HepG2 (cell line): Measurements from ENCODE around the gene CCDC117. TPM values are rescaled to one million over a fixed set of nuclear protein-coding genes. Genes with fewer than 3 reads are reported as not detected.
A peak's percentile ranks its signal among the peaks of the same experiment; 100 is the strongest.

Experiments used
- GFI1 ChIP-seq: sonication (generic); formaldehyde crosslinking; IDR thresholded peaks from 2 replicates; pipeline ENCODE4 v1.5.0; 2020; ENCODE audit warnings: missing genetic modification reagents, mild to moderate bottlenecking, borderline replicate concordance
- SOX5 ChIP-seq: IDR thresholded peaks from 2 replicates; pipeline ENCODE4 v1.6.1; 2016; ENCODE audit warnings: borderline replicate concordance
- TIGD3 ChIP-seq: sonication (generic); formaldehyde crosslinking; IDR thresholded peaks from 2 replicates; pipeline ENCODE4 v1.5.1; 2020; ENCODE audit warnings: mild to moderate bottlenecking, missing genetic modification reagents, borderline replicate concordance
- TSC22D2 ChIP-seq: sonication (generic); formaldehyde crosslinking; IDR thresholded peaks from 2 replicates; pipeline ENCODE4 v1.5.1; 2020; ENCODE audit warnings: missing genetic modification reagents, mild to moderate bottlenecking, borderline replicate concordance
- ZFP41 ChIP-seq: sonication (generic); formaldehyde crosslinking; IDR thresholded peaks from 2 replicates; pipeline ENCODE4 v1.4.0; 2020; ENCODE audit warnings: mild to moderate bottlenecking, missing genetic modification reagents, borderline replicate concordance
- ZNF510 ChIP-seq: sonication (generic); formaldehyde crosslinking; IDR thresholded peaks from 2 replicates; pipeline ENCODE4 v1.4.0; 2020; ENCODE audit warnings: low read depth, mild to moderate bottlenecking, missing genetic modification reagents
- ZNF691 ChIP-seq: sonication (generic); formaldehyde crosslinking; IDR thresholded peaks from 2 replicates; pipeline ENCODE4 v1.4.0; 2020; ENCODE audit warnings: missing genetic modification reagents, low read depth, mild to moderate bottlenecking, borderline replicate concordance
- ZNF816 ChIP-seq: sonication (generic); formaldehyde crosslinking; IDR thresholded peaks from 2 replicates; pipeline ENCODE4 v1.8.0; 2022; ENCODE audit warnings: missing genetic modification reagents, mild to moderate bottlenecking, borderline replicate concordance
- ZNF841 ChIP-seq: sonication (generic); formaldehyde crosslinking; IDR thresholded peaks from 2 replicates; pipeline ENCODE4 v1.8.1; 2023; ENCODE audit warnings: missing genetic modification reagents, borderline replicate concordance
- ZNF878 ChIP-seq: sonication (generic); formaldehyde crosslinking; IDR thresholded peaks from 2 replicates; pipeline ENCODE4 v1.8.1; 2023; ENCODE audit warnings: mild to moderate bottlenecking, missing genetic modification reagents, moderate library complexity
- polyA plus RNA-seq, 8 experiments: library from polyadenylated mRNA; depleted of rRNA in 3 of 8; stranded (reverse) in 7 of 8; unstranded in 1 of 8; fragments of >200 nt; fragmentation: Illumina TruSeq in 4 of 8; extraction: Trizol in 4 of 8; gene quantifications; 2 replicates each; pipeline versions ENCODE4 v1.2.1 to v1.2.3, GENCODE V29; 2011 to 2016; ENCODE audit warnings: low read depth in 4 of 8, missing spikeins in 1 of 8, mixed read lengths in 1 of 8; ENCODE audit not compliant: insufficient read depth in 1 of 8
- total RNA-seq, 5 experiments: library from RNA; depleted of rRNA; stranded (reverse); fragments of >200 nt; fragmentation: Illumina TruSeq; extraction: Trizol; gene quantifications; 2 replicates each; pipeline ENCODE4 v1.2.3, GENCODE V29; 2016; ENCODE audit warnings: low read depth in 1 of 5
- TF ChIP-seq, protein P1 (sequence below): sonication (generic); formaldehyde crosslinking; conservative IDR thresholded peaks from 2 replicates; pipeline ENCODE4 v1.4.0; 2020; ENCODE audit warnings: mild to moderate bottlenecking, missing genetic modification reagents, moderate library complexity
- TF ChIP-seq, protein P2 (sequence below): sonication (generic); formaldehyde crosslinking; IDR thresholded peaks from 2 replicates; pipeline ENCODE4 v1.4.0; 2020; ENCODE audit warnings: mild to moderate bottlenecking, missing genetic modification reagents
- TF ChIP-seq, protein P3 (sequence below): sonication (generic); formaldehyde crosslinking; IDR thresholded peaks from 2 replicates; pipeline ENCODE4 v1.5.0; 2020; ENCODE audit warnings: missing genetic modification reagents
- TF ChIP-seq, protein P4 (sequence below): sonication (generic); formaldehyde crosslinking; IDR thresholded peaks from 2 replicates; pipeline ENCODE4 v1.5.1; 2020; ENCODE audit warnings: missing genetic modification reagents, mild to moderate bottlenecking, borderline replicate concordance

The CCDC117 gene
- total and polyA plus RNA-seq, 2 of the 13 experiments (the other 11 are each of a cell fraction or from before 2014, with no cell fraction given), result 12.6 to 34.2 TPM

GRCh38 chr22:28741785-28742561 lies 30.5 kb upstream of the CCDC117 start, which contains the start of the genes CHEK2 and HSCB (continued):
- TF ChIP-seq, protein P1, sequence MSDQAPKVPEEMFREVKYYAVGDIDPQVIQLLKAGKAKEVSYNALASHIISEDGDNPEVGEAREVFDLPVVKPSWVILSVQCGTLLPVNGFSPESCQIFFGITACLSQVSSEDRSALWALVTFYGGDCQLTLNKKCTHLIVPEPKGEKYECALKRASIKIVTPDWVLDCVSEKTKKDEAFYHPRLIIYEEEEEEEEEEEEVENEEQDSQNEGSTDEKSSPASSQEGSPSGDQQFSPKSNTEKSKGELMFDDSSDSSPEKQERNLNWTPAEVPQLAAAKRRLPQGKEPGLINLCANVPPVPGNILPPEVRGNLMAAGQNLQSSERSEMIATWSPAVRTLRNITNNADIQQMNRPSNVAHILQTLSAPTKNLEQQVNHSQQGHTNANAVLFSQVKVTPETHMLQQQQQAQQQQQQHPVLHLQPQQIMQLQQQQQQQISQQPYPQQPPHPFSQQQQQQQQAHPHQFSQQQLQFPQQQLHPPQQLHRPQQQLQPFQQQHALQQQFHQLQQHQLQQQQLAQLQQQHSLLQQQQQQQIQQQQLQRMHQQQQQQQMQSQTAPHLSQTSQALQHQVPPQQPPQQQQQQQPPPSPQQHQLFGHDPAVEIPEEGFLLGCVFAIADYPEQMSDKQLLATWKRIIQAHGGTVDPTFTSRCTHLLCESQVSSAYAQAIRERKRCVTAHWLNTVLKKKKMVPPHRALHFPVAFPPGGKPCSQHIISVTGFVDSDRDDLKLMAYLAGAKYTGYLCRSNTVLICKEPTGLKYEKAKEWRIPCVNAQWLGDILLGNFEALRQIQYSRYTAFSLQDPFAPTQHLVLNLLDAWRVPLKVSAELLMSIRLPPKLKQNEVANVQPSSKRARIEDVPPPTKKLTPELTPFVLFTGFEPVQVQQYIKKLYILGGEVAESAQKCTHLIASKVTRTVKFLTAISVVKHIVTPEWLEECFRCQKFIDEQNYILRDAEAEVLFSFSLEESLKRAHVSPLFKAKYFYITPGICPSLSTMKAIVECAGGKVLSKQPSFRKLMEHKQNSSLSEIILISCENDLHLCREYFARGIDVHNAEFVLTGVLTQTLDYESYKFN (CRISPR knock-in tag), result peak; percentile 51
- no peak for TF ChIP-seq ZNF841 (CRISPR knock-in tag)
- TF ChIP-seq ZNF691, result peak; percentile 50; the same call in 1 of the 2 replicates
- TF ChIP-seq, protein P2, sequence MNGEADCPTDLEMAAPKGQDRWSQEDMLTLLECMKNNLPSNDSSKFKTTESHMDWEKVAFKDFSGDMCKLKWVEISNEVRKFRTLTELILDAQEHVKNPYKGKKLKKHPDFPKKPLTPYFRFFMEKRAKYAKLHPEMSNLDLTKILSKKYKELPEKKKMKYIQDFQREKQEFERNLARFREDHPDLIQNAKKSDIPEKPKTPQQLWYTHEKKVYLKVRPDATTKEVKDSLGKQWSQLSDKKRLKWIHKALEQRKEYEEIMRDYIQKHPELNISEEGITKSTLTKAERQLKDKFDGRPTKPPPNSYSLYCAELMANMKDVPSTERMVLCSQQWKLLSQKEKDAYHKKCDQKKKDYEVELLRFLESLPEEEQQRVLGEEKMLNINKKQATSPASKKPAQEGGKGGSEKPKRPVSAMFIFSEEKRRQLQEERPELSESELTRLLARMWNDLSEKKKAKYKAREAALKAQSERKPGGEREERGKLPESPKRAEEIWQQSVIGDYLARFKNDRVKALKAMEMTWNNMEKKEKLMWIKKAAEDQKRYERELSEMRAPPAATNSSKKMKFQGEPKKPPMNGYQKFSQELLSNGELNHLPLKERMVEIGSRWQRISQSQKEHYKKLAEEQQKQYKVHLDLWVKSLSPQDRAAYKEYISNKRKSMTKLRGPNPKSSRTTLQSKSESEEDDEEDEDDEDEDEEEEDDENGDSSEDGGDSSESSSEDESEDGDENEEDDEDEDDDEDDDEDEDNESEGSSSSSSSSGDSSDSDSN (CRISPR knock-in tag), result peak; percentile 65
- TF ChIP-seq ZNF510, result 0 out of 2 replicates have a peak, but pooled peaks have one; percentile 62
- TF ChIP-seq SOX5 (CRISPR knock-in tag), result no peak
- TF ChIP-seq TIGD3 (CRISPR knock-in tag), result no peak
- peak; percentile 24; the same call in 1 of the 2 replicates for TF ChIP-seq ZNF816 (CRISPR knock-in tag)
- peak; percentile 88; the same call in 1 of the 2 replicates for TF ChIP-seq ZFP41 (CRISPR knock-in tag)
- TF ChIP-seq, protein P3, sequence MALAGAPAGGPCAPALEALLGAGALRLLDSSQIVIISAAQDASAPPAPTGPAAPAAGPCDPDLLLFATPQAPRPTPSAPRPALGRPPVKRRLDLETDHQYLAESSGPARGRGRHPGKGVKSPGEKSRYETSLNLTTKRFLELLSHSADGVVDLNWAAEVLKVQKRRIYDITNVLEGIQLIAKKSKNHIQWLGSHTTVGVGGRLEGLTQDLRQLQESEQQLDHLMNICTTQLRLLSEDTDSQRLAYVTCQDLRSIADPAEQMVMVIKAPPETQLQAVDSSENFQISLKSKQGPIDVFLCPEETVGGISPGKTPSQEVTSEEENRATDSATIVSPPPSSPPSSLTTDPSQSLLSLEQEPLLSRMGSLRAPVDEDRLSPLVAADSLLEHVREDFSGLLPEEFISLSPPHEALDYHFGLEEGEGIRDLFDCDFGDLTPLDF (CRISPR knock-in tag), result peak; percentile 91
- peak; percentile 90 for TF ChIP-seq GFI1 (CRISPR knock-in tag)
- TF ChIP-seq, protein P4, sequence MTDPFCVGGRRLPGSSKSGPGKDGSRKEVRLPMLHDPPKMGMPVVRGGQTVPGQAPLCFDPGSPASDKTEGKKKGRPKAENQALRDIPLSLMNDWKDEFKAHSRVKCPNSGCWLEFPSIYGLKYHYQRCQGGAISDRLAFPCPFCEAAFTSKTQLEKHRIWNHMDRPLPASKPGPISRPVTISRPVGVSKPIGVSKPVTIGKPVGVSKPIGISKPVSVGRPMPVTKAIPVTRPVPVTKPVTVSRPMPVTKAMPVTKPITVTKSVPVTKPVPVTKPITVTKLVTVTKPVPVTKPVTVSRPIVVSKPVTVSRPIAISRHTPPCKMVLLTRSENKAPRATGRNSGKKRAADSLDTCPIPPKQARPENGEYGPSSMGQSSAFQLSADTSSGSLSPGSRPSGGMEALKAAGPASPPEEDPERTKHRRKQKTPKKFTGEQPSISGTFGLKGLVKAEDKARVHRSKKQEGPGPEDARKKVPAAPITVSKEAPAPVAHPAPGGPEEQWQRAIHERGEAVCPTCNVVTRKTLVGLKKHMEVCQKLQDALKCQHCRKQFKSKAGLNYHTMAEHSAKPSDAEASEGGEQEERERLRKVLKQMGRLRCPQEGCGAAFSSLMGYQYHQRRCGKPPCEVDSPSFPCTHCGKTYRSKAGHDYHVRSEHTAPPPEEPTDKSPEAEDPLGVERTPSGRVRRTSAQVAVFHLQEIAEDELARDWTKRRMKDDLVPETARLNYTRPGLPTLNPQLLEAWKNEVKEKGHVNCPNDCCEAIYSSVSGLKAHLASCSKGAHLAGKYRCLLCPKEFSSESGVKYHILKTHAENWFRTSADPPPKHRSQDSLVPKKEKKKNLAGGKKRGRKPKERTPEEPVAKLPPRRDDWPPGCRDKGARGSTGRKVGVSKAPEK (CRISPR knock-in tag), result no peak
- TF ChIP-seq TSC22D2 (CRISPR knock-in tag), result no peak
- peak; percentile 53; the same call in 1 of the 2 replicates for TF ChIP-seq ZNF878
